Hematopoietic multipotent progenitor cell treated with erythropoietin and hydrocortisone succinate and interleukin-3 and kit ligand, for 6 days (in vitro differentiated cells): ENCODE data around the gene STAT5B.
A peak's percentile ranks its signal among the peaks of the same experiment; 100 is the strongest.
"Not testable (repeated sequence)": the region's sequence is repeated elsewhere in the genome, so short reads cannot be mapped to it uniquely, and the experiment has no call there.

ENCODE experiments used
- DNase-seq: peaks from one replicate; pipeline ENCODE4 v3.0.0-alpha.2; 2015

Gene STAT5B

GRCh38 chr17:42305543-42306384 is 29.6 kb upstream of the STAT5B start:
- DNase-seq, result no peak

DNA sequence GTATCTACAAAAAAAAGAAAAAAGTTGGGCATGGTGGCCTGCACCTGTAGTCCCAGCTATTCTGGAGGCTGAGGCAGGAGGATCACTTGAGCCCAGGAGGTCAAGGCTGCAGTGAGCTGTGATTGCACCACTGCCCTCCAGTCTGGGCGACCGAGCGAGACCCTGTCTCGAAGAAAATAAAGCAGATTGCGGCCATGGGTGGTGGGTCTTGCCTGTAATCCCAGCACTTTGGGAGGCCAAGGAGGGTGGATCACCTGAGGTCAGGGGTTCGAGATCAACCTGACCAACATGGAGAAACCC is 28.8 kb upstream of the STAT5B start:
- DNase-seq, result not testable (repeated sequence)

- no peak for DNase-seq
Observed at GRCh38 chr17:42304187-42305030, 28.2 kb upstream of the STAT5B start.

GRCh38 chr17:42303694-42304093 is 27.5 kb upstream of the STAT5B start:
- no peak for DNase-seq

DNA sequence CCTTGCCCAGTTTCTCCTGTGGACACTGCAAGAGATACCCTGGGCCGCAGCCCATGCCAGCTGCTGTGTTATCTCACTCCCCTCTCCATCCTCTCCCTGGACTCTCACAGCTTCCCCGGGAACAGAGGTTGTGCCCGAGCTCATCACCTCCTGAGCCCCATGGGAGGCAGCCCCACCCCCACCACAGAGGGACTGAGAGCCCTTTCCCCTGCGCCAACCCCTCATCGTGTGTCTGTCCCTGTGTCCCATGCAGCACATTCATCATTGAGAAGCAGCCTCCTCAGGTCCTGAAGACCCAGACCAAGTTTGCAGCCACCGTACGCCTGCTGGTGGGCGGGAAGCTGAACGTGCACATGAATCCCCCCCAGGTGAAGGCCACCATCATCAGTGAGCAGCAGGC is 24.8 kb upstream of the STAT5B start:
- DNase-seq, result no peak

DNA sequence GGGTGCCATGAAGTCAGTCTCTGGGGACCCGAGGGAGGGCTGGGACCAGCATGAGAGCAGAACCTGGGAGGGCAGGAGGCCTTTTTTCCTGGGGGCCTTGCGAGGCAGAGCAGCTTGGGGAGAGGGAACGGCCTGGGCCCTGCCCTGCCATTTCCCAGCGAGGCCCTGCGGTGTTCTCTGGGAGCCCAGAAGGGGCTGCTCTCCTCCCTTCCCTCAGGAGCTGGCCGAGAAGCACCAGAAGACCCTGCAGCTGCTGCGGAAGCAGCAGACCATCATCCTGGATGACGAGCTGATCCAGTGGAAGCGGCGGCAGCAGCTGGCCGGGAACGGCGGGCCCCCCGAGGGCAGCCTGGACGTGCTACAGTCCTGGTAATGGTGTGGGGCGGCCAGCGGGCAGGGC is 23.7 kb upstream of the STAT5B start:
- DNase-seq, result not testable (repeated sequence)

DNA sequence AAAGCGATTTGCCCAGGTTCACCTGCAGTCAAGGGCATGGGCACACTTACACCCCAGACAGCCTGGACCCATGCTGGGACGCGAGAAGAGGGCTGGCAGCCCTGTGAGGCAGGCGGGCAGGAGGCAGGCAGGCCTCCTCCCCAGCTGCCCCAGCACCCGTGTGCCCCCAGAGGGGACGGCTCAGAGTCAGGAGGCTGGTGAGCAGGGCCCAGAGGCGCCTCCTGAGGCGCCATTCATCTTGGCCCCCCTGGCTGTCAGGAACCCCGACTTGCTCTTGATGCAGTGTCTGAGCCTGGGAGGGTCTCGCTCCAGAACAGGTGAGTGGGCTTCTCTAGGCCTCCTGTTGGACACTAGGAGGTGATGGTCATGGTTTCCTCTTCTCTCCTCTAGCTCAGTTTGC is 23.2 kb upstream of the STAT5B start:
- DNase-seq, result not testable (repeated sequence)

DNA sequence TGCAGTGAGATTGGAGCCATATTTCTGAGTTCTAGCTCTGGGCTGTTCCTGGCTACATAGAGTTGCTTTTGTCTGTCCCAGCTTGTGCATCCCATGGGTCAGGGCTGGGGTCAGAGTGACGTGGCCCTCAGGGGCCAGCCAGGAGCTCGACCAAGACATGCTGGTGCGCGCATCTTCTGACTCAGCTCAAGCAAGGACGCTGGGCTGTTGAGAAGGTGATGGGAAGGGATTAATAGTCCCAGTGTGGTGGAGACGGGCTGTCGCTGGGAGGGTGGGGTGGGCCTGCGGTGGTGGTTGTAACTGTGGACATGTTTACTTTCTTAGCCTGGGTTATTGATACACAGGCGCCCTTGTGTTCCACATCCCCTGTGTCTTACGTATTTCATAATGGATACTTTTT is 21.6 kb upstream of the STAT5B start:
- not testable (repeated sequence) for DNase-seq

- DNase-seq, result no peak
Observed at GRCh38 chr17:42296012-42296411, 19.8 kb upstream of the STAT5B start.

DNA sequence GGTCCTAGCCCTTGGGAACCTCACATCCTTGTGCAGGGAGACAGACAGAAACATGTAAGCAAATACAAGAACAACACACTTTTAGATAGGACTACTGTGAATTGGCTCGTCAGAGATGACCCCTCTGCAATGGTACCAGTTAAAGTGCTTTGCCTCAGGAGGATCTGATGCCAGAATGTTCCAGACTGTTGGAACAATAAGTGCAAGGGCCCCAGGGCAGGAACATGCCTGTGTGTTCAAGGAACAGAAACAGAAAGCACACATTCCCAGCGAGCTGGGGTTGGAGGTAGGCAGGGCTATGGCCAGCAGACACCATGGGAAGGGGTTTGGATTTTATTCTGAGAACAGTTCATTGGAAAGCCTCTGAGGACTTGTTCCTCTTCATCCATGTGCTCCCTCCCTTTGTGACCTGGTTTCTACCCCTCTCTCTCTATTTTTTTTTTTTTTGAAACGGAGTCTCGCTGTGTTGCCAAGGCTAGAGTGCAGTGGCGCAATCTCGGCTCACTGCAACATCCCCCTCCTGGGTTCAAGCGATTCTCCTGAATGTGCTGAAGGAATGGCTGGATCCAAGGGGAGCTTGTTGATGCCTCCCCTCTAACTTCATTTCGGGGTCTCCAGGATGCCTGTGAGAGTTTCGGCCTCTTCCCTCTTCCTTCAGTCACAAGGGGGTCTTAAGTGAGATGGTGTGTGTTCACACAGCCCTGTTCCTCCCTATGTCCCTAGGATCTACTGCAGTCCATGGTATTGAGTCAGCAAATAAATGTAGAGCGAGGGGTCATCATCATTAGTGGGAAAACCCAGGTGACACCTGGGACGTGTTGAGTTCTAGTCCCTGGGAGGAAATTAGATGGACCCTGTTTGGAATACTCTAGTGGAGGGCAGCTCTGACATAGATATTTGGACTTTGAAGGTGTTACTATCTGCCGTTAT is 18.5 kb upstream of the STAT5B start:
- DNase-seq, result no peak

GRCh38 chr17:42291129-42291528 is 14.9 kb upstream of the STAT5B start:
- DNase-seq, result no peak

DNA sequence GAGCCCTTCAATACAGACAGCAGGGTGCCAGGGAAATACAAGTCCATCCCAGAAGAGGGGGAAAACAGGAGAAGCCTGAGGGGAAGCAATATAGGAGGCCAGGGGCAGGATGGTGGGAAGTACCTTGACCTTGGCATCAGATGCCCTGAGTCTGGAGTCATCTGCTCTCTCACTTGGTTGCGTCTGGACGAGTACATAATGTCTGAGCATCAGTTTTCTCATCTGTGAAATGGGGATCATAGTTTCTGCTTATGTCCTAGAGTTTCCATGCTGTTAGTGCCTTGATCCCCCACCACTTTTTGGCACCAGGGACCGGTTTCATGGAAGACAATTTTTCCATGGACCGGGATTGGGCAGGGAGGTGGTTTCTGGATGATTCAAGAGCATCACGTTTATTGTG is 14.4 kb upstream of the STAT5B start:
- no peak for DNase-seq

- peak; percentile 54 for DNase-seq
Observed at GRCh38 chr17:42289611-42290181, 13.5 kb upstream of the STAT5B start.

- peak; percentile 86 for DNase-seq
Observed at GRCh38 chr17:42288803-42289610, 12.8 kb upstream of the STAT5B start.

DNA sequence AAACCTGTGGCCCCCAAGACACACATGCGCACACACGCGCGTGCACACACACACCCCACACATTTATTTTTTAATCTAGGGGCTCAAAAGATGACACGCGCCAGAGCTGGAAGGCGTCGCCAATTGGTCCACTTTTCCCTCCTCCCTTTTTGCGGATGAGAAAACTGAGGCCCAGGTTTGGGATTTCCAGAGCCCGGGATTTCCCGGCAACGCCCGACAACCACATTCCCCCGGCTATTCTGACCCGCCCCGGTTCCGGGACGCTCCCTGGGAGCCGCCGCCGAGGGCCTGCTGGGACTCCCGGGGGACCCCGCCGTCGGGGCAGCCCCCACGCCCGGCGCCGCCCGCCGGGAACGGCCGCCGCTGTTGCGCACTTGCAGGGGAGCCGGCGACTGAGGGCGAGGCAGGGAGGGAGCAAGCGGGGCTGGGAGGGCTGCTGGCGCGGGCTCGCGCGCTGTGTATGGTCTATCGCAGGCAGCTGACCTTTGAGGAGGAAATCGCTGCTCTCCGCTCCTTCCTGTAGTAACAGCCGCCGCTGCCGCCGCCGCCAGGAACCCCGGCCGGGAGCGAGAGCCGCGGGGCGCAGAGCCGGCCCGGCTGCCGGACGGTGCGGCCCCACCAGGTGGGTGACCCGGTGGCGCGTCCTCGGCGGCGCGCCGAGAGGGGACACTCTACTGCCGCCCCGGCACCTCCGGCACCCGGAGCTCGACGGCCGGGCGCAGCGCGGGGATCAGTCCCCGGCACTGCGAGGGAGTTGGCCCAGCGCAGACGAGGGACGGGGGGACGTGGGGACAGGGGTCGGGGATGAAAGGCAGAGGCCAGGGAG is 12.0 kb upstream of the STAT5B start, which contains the start of gene STAT5A:
TSS of gene STAT5A (plus strand) at position 522 of the 826 bp plus-strand sequence. CDS start 914 bp downstream, outside the sequence.
- DNase-seq, result peak; percentile 90

GRCh38 chr17:42287305-42287976 is 11.2 kb upstream of the STAT5B start:
- DNase-seq, result peak; percentile 85

DNA sequence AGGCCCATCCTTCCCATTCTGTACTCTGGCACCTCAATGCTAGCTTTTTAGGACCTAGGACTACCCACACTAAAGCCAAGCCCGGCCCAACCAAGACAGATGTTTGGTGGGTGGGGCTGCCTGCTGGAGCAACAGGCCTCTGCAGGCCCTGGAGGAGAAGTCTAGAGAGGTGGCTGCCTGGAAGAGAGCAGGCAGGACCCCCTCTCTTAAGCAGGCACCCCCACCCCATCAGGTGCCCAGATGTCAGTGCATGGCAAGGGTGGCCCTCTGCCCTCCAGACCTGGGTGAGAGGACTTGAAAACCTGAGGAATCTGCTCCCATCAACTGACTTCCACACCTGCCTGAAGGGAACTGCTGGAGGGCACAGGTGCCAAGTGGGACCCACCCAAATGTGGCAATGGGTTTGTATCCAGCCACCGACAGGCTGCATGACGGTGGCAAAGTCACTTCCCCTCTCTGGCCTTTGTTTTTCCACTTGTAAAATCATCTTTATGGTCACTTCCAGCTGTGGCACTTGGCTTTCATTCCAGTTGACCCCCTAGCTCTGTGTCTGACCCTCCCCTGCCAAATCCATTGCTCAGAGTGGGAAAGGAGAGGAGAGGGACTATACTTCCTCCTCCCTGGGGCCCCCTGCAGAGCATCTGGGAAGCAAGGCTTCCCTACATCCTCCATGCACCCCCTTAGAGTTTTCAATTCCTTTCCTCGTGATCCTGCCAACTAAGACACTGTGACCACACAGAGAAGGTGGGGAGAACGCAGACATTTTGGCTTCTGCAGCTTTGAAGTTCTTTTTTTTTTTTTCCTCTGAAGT is 10.4 kb upstream of the STAT5B start:
- DNase-seq, result peak; percentile 90

DNA sequence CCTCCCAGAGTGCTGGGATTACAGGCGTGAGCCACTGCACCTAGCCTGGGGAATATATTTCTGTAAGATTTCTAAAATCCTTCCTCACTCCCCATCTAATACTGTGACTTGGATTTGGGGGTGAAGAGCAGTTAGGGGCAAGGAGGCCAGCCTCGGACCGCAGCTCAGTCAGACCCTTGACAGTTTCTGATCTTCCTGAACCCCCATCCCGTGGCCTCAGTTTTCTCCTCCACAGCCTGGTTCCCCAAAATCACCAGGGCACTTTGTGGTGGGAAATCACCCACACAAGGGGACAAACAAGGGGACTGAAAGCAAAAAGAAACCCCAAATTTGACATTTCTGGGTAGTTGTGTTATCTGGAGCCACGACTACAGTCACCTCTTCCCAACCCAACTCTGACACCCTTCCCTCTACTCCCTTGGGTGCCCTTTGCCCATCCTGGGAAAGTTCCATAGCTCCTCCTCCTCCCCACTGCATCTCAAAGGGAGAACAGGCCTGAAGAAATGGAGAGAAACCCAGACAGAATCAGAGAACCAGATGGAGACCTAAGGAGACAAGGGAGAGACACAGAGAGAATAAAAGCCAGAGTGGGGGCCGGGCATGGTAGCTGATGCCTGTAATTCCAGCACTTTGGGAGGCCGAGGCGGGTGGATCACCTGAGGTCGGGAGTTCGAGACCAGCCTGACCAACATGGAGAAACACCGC is 9.3 kb upstream of the STAT5B start:
- no peak for DNase-seq

GRCh38 chr17:42284566-42284965 is 8.4 kb upstream of the STAT5B start:
- DNase-seq, result no peak
